Gastrocnemius medialis (tissue), 4 donors: Measurements from ENCODE around the gene VPS39. TPM values are rescaled to one million over a fixed set of nuclear protein-coding genes. Genes with fewer than 3 reads are reported as not detected.
A peak's percentile ranks its signal among the peaks of the same experiment; 100 is the strongest.

Experiments used
- ATAC-seq, 2 donors: fragments of 150-250 bp; one replicate each; pipeline ENCODE4 v1.9.1; 2016
- DNase-seq, 2 donors: peaks; one replicate each; pipeline ENCODE4 v3.0.0-alpha.2; 2019
- H3K27ac ChIP-seq, 4 donors: fragments of 200-600 bp; sonication (generic); 1 replicate in 1 of 4; 2 replicates in 3 of 4; pipeline ENCODE4 v1.5.1; 2016 to 2018; ENCODE audit warnings: mild to moderate bottlenecking in 2 of 4, moderate library complexity in 1 of 4
- H3K27me3 ChIP-seq, 3 donors: fragments of 200-600 bp; sonication (generic) in 2 of 3; 1 replicate in 1 of 3; 2 replicates in 2 of 3; pipeline versions ENCODE4 v1.5.1 to v1.6.0; 2016 to 2019; ENCODE audit warnings: mild to moderate bottlenecking in 1 of 3, moderate library complexity in 1 of 3
- H3K36me3 ChIP-seq, 2 donors: fragments of 200-600 bp; sonication (generic) in 1 of 2; one replicate each; pipeline ENCODE4 v1.5.1; 2017 to 2018
- H3K4me1 ChIP-seq, 2 donors: fragments of 200-600 bp; sonication (generic) in 1 of 2; one replicate each; pipeline ENCODE4 v1.5.1; 2016 to 2017; ENCODE audit warnings: mild to moderate bottlenecking in 2 of 2
- H3K4me3 ChIP-seq, 4 donors: fragments of 200-600 bp; sonication (generic) in 3 of 4; 1 replicate in 1 of 4; 2 replicates in 3 of 4; pipeline ENCODE4 v1.5.1; 2016 to 2019; ENCODE audit warnings: mild to moderate bottlenecking in 2 of 4
- H3K9me3 ChIP-seq, 3 donors: fragments of 200-600 bp; sonication (generic) in 2 of 3; 1 replicate in 1 of 3; 2 replicates in 2 of 3; pipeline ENCODE4 v1.5.1; 2016 to 2019
- POLR2A ChIP-seq, 2 donors: fragments of 450-650 bp; IDR thresholded peaks; one replicate each; pipeline ENCODE4 v1.6.1; 2017; ENCODE audit warnings: antibody characterized with exemption in 2 of 2, mild to moderate bottlenecking in 2 of 2, moderate library complexity in 2 of 2
- in situ Hi-C, 4 donors: fragments of 200-750 bp; cut with MboI; loops; one replicate each; pipeline versions ENCODE4 v1.15.0 to v1.8.0; 2017; ENCODE audit warnings: low sequenced_read_pairs in 4 of 4
- intact Hi-C: fragments of 100-400 bp; cut with DNase I; formaldehyde crosslinking; loops from one replicate; pipeline ENCODE4 v1.15.1; 2023; ENCODE audit warnings: low total_unique reads
- total RNA-seq, 4 donors: library from RNA; depleted of rRNA; stranded (reverse); fragments of >200 nt; gene quantifications; one replicate each; pipeline versions ENCODE4 v1.1.0 to v1.2.3, GENCODE V29; 2016
- TF ChIP-seq, protein P1 (sequence below), 5 experiments: fragments of 450-650 bp in 3 of 5; fragments of 200-600 bp in 2 of 5; sonication (generic) in 2 of 5; IDR thresholded peaks in 4 of 5; conservative IDR thresholded peaks in 1 of 5; 1 replicate in 4 of 5; 2 replicates in 1 of 5; pipeline ENCODE4 v1.5.1; 2016 to 2019; ENCODE audit warnings: antibody characterized with exemption in 5 of 5, mild to moderate bottlenecking in 3 of 5, moderate library complexity in 3 of 5

VPS39 gene
- total RNA-seq, 4 donors from 2014 or later, result 28.8 to 41.8 (median 35.2) TPM

DNA sequence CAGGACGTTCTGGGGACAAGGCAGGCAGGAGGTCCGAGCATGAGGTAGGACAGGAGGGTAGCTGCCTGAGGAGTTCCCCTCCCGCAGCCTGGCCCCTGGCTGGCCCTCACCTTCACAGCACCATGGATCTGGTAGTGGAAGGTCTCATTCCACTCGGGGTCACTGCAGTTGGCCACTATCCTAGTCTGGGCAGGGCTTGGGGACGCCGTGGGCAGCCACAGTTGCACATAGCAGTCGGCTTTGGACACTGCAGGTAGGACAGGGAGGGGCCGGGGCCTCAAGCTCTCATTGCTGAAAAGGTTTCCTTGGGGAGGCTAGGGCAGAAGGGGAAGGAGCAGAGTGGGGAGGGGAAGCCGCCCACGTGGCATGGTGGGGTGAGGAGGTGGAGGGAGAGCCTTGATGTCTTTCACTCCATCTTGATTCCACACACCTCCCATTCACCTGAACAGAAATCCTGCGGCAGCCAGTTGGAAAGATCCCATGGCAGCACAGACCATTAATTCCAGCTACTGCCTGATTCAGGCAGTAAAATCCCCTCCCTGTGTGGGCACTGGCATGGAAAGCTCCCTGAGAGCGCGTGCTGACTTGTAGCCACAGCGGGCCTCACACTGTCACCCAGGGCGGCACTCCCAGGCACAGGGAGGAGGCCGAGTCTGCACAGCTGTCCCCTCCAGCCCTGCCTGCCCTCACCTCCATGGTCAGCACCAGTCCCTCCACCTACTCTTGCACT, 53.7 kb downstream of the VPS39 start:
- no peaks in the 10 kb centered on the region for H3K27me3 ChIP-seq
- TF ChIP-seq, protein P1, sequence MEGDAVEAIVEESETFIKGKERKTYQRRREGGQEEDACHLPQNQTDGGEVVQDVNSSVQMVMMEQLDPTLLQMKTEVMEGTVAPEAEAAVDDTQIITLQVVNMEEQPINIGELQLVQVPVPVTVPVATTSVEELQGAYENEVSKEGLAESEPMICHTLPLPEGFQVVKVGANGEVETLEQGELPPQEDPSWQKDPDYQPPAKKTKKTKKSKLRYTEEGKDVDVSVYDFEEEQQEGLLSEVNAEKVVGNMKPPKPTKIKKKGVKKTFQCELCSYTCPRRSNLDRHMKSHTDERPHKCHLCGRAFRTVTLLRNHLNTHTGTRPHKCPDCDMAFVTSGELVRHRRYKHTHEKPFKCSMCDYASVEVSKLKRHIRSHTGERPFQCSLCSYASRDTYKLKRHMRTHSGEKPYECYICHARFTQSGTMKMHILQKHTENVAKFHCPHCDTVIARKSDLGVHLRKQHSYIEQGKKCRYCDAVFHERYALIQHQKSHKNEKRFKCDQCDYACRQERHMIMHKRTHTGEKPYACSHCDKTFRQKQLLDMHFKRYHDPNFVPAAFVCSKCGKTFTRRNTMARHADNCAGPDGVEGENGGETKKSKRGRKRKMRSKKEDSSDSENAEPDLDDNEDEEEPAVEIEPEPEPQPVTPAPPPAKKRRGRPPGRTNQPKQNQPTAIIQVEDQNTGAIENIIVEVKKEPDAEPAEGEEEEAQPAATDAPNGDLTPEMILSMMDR (IDR thresholded peaks at IDR 0.05 in 4 of 5, conservative IDR thresholded peaks at IDR 0.05 in 1 of 5), result no peak
- no peak for TF ChIP-seq POLR2A (IDR thresholded peaks at IDR 0.05)
- ATAC-seq (no peak), DNase-seq (peak in 1 of 2 donors; percentile 44)
- H3K4me3 ChIP-seq, result no peak overlapping the region
- peaks cover 0 to 7% of the 10 kb centered on the region in 2 donors for H3K36me3 ChIP-seq
- in situ Hi-C loops, result no loop called here
- H3K27ac ChIP-seq, result peak overlapping the region; percentile 93 to 100 (median 95)
- peaks cover 58 to 70% of the 10 kb centered on the region in 2 donors for H3K4me1 ChIP-seq
- intact Hi-C loops, result loop anchor here (5.0 kb wide), 1 partner anchor 318 kb away; no protein-coding TSS in a partner anchor
- no peaks in the 10 kb centered on the region for H3K9me3 ChIP-seq

DNA sequence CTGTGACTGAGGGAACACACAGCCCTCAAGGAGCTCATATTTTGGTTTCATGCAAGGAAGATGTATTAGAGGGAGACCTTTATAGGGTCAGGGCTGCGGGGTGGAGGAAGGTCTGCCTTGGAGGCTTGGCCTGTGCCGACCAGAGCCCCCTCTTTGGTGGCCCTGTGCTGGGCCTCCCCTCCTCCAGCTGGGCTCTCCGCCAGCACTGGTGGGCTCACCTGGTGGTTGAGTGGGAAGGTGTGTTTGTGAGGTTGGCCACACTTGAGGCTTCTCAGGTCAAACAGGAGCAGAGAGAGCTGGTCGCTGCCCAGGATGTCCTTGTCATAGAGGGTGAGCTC, 54.3 kb downstream of the VPS39 start:
- in situ Hi-C loops, result no loop called here
- Histone ChIP-seq H3K27ac (peak overlapping the region; percentile 93 to 100 (median 95)), H3K4me1 (peaks cover 54 to 65% of the 10 kb centered on the region in 2 donors)

DNA sequence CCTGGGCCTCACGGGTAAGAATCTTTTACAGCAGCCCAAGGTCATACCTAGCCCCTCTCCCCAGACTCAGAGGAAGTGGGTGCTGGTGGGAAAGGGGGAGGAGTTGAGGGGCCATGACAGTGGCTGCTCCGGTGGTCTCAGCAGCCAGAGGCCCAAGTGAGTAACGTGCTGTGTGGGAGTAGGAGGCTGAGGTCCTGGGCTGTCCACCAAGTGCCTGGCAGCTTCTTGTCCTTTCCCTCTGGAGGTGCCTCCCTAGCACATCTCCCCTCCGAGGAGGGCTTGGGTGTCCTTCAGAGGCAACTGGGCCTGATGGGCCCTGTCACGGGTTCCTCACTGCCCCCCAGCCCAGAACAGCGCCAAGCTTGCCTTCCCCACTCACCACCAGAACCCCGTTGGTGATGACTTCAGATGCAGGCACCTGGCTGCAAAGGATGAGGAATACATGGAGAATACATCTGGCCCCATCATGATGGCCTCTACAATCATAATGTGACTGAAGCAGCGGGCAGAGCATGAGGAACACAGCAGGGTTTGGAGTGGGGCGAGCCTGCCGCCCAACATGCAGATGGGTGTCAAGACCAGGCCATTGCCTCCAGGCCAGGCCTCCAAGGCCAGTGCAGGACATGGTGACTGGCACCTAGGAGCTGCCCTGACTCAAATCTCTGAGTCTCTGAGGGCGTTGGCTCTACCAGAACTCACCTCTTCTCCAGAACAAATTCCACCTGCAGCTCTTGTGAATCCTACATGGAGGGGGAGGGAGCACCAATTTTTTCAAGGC, 55.0 kb downstream of the VPS39 start:
- ATAC-seq (no peak), DNase-seq (no peak)
- no peaks in the 10 kb centered on the region for H3K9me3 ChIP-seq
- H3K36me3 ChIP-seq, result no peaks in the 10 kb centered on the region
- H3K27ac ChIP-seq, result peak overlapping the region; percentile 93 to 100 (median 95)
- intact Hi-C loops (loop anchor here (2.0 to 5.0 kb wide), 2 partner anchors 234 to 319 kb away; no protein-coding TSS in a partner anchor), in situ Hi-C loops (no loop called here)
- peak overlapping the region in 2 of 4 donors; percentile 22 to 31 for H3K4me3 ChIP-seq
- TF ChIP-seq, protein P1 (IDR thresholded peaks at IDR 0.05 in 4 of 5, conservative IDR thresholded peaks at IDR 0.05 in 1 of 5), result no peak
- no peak for TF ChIP-seq POLR2A (IDR thresholded peaks at IDR 0.05)
- H3K27me3 ChIP-seq, result no peaks in the 10 kb centered on the region
- H3K4me1 ChIP-seq, result peaks cover 47 to 58% of the 10 kb centered on the region in 2 donors

More for the DNA sequence above, 54.3 kb downstream of the VPS39 start:
- Histone ChIP-seq H3K4me3 (no peak overlapping the region), H3K36me3 (peaks cover 0 to 3% of the 10 kb centered on the region in 2 donors), H3K27me3 (no peaks in the 10 kb centered on the region), H3K9me3 (no peaks in the 10 kb centered on the region)
- intact Hi-C loops, result loop anchor here (2.0 to 5.0 kb wide), 2 partner anchors 235 to 318 kb away; no protein-coding TSS in a partner anchor
- DNase-seq (no peak), ATAC-seq (no peak)
- TF ChIP-seq, protein P1 (IDR thresholded peaks at IDR 0.05 in 4 of 5, conservative IDR thresholded peaks at IDR 0.05 in 1 of 5), result no peak
- TF ChIP-seq POLR2A (IDR thresholded peaks at IDR 0.05), result no peak

DNA sequence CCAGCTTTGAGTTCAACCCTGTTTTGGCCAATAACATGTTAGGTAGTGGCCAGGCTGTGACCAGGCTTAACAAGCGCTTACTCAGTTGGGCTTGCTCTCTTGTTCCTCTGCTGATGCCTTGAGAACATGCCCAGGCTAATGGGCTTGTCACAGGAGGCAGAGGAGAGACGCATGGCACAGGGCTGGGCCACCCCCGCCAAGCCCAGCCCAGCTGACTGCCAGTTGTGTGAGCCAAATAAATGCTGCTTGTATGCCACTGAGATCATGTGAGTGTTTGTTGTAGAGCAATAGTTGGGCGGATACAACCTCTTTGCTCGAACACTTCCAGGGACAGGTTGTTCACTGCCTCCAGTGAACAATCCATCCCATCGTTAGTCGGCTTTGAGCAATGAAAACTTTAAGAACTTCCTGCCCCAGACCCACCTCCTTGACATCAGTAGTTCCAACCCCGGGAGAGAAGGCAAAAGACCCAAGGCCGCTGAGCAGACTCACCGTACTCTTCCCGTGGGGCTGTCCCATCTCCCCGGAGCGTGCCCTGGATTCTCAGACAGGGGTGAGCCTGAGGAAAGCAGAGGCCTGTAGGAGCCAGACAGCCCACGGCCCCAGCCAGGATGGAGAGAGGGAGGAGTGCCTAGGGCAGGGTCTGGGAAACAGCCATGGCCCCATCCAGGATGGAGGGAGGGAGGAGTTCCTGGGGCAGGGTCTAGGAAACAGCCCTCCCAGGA, 55.7 kb downstream of the VPS39 start:
- no peaks in the 10 kb centered on the region for H3K36me3 ChIP-seq
- TF ChIP-seq, protein P1 (IDR thresholded peaks at IDR 0.05 in 4 of 5, conservative IDR thresholded peaks at IDR 0.05 in 1 of 5), result no peak
- TF ChIP-seq POLR2A (IDR thresholded peaks at IDR 0.05), result peak; percentile 53 to 75
- in situ Hi-C loops (no loop called here), intact Hi-C loops (loop anchor here (2.0 to 5.0 kb wide), 2 partner anchors 234 to 320 kb away; no protein-coding TSS in a partner anchor)
- peak overlapping the region in 2 of 4 donors; percentile 22 to 31 for H3K4me3 ChIP-seq
- DNase-seq, result peak; percentile 83 to 90
- no peaks in the 10 kb centered on the region for H3K27me3 ChIP-seq
- H3K9me3 ChIP-seq, result no peaks in the 10 kb centered on the region
- H3K27ac ChIP-seq, result peak overlapping the region; percentile 93 to 100 (median 95)
- ATAC-seq, result peak; percentile 75 to 84
- H3K4me1 ChIP-seq, result peaks cover 40 to 50% of the 10 kb centered on the region in 2 donors
